HG02943 (cell line): Measurements from ENCODE around the gene ITGBL1.

ENCODE experiments used
- ATAC-seq: cut with Tn5 transposase; IDR thresholded peaks from one replicate; pipeline ENCODE4 v1.9.1; 2021; ENCODE audit warnings: mild to moderate bottlenecking, low read depth, moderate library complexity; ENCODE audit not compliant: unreplicated experiment

Gene ITGBL1

DNA sequence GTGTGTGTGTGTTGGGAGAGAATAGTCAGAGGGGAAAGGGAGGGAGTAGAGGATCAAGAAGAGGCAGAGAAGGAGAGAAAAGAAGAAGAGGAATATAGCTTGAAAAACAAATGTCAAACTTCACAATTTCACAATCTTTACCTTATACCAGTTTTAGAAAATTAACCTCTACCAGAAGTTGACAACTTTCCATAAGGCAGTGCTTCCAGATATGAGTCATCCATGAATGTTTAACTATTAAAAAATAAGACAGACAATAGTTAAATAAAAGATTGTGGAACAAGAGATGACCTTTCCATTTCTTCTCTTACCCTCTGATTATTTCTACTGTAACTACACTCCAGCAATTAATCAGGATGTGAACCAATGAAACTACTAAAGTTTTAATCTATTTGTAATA, 229.4 kb downstream of the ITGBL1 start:
- no peak for ATAC-seq

GRCh38 chr13:101686003-101686402, 233.5 kb downstream of the ITGBL1 start:
- ATAC-seq = no peak

- ATAC-seq = no peak
These were observed 238.4 kb downstream of the ITGBL1 start for GRCh38 chr13:101690871-101691270.

DNA sequence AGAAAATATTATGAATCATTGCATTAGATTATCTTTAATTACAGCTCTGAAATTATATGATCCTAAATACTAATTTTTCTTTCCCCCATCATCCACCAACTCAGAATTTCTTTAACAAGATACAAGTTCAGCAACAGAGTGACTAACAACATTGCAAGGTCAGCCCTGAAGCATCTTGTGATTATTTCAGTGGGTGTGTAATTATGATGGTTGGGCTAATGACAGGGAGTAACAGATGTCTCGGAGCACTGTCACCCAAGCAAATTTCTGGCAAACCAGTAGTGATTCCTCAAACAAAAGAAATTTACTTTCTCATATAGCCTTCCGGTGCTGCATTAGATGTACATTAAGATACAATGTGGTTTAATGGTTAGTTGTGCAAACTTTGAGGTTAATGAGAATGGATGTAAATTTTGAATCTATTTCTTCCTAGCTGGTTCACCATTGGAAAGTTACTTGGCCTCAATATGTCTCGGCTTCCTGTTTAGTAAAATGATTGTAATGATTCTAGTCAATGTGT, 238.9 kb downstream of the ITGBL1 start:
- no peak for ATAC-seq

GRCh38 chr13:101695870-101696516, 243.5 kb downstream of the ITGBL1 start:
- ATAC-seq = no peak

DNA sequence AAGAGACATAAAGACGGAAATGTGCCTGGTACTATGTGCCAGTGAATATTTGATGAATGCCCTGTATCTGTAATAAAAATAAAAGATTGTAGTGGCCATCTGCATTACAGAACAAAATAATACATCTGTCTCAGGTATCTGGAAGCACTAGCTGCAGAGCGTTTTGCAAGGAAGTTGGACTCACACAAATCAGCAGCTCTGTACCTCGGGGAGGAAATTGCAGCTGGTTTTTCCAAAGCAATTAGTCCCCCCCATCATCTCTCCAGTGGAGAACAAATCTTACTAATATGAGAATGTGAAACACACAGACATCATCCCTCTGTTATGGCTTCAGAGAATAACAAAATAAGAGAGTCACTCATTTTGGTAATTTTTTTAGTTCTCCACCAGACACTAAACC, 245.3 kb downstream of the ITGBL1 start:
- ATAC-seq = no peak

DNA sequence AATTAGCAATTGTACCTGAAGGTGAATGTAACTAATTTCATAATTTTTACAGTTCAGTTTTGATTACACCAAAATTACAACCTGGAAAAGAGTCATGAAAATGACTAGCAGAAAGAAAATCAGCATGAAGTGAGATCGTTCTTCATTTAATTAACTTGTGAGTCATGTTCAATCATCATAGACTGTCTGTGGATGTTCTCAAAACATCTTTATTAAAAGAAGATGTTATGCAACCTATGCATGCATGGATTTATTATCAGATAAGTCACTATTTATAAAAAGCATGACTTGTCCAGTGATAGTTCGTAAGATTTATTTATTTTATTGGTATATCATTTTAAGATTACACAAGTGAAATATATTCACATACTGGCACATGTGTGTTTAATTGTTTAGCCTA, 245.9 kb downstream of the ITGBL1 start:
- no peak for ATAC-seq

- no peak for ATAC-seq
These were observed 248.1 kb downstream of the ITGBL1 start for GRCh38 chr13:101700598-101700997.

DNA sequence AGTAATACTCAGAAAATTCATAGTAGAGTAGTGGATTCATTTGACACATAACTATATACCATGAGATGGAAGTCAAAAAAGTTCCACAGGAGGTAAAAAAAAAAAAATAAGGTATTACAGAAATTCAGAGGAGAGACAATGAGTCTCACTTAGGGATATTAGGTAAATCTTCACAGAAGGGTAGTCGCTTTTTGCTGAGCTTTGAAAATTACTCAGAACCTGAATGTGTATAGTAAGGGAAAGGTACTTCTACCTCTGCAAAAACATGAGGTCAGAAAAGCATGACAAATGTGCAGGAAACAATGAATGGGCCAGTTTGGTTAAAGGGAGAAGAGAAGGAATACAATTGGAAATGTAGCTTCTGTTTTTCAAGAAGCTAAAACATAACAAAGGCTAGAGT, 250.6 kb downstream of the ITGBL1 start:
- ATAC-seq = no peak

GRCh38 chr13:101703838-101704237, 251.4 kb downstream of the ITGBL1 start:
- no peak for ATAC-seq

GRCh38 chr13:101706651-101707050, 254.2 kb downstream of the ITGBL1 start:
- no peak for ATAC-seq

GRCh38 chr13:101707659-101708058, 255.2 kb downstream of the ITGBL1 start:
- ATAC-seq = no peak

GRCh38 chr13:101708115-101708514, 255.6 kb downstream of the ITGBL1 start:
- no peak for ATAC-seq

DNA sequence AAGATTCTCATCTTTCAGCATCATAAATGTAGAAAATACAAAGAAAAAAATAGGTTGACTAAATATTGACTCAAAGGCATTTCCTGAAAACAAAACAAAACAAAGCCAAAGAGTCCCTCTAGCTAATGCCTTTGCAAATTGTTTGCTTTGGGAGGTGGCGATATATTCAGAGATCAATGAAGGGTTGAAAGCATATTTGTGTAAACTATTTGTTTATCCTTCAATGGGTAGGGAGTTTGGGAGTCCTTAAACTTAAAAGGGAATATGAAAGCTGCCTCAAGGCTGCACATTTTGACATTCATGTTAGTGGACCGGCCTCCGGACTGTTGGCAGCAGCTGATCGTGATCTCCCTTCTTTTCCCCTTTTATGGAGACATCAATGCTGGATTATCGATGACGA, 257.5 kb downstream of the ITGBL1 start:
- no peak for ATAC-seq

DNA sequence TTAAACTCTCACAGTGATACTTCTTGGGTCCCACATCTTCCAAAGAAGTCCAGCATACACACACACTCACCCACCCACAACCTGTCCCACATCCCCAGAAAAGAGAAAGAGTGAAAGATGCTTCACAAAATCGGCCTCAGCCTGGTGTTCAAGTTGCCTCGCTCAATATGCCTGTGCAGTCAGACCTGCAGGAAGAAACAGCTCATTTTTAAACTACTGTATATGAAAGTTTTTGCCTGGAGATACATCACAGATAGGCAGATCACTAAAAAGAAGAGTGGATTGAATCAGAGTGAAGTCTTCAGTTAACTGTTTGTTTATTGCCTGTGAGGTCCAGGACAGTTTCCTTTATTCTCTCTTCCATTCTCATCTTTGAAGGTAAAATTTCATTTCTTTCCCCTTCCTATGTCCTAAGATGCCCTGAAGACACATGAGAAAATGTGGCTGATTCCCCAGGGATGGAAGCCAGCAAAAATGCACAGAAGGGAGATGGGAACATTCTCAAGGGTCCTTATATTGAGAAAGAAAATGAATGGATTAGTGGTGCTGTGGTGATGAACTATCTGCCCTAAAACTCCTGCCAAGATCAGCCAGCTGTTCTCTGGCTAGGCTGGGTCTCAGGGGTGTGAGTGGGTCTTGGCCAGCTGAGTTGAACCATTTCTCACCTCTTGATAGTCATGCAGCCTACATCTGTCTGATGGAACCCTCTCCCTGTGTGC, 259.0 kb downstream of the ITGBL1 start:
- no peak for ATAC-seq

GRCh38 chr13:101712026-101712348, 259.5 kb downstream of the ITGBL1 start:
- ATAC-seq = no peak

GRCh38 chr13:101714195-101714594, 261.7 kb downstream of the ITGBL1 start:
- no peak for ATAC-seq

- no peak for ATAC-seq
These were observed 264.9 kb downstream of the ITGBL1 start for GRCh38 chr13:101717353-101717752.

DNA sequence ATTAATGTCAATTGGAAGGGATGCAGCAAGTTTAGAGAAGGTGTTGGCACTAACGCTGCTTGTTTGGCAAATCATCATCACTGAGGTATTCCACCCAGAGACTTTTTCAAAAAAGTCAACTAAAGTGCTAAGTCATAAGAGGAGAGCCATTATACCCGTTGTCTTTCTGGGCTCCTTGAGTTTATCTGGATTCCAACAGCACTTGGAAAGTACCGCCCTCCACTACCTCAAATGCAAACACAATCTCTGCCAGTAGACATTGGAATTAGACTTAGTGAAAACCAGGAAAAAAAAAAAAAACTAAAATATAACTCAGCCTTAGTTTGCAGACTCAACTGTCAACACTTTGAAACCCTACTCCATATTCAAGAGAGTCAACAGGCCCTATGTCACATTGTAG, 266.0 kb downstream of the ITGBL1 start:
- no peak for ATAC-seq

DNA sequence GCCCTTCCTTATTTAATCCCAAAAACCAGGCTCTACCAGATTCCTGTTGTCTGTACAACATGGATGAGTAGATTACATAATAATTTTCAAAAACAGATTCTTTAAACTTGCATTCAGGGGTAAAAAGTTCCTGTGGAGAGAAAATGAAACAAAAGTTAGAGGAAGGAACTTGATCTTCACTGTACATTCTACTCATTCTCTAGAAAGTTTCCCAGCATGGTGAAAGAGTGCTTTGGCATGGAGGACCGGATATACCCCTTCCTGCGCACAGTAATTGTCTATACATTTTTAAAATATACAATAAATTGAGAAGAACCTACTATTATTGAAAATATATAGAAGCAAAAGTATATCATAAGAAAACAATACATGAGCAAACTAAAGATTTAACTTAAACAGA, 274.2 kb downstream of the ITGBL1 start:
- ATAC-seq = no peak

GRCh38 chr13:101727118-101727517, 274.6 kb downstream of the ITGBL1 start:
- ATAC-seq = no peak

GRCh38 chr13:101728021-101728420, 275.5 kb downstream of the ITGBL1 start:
- no peak for ATAC-seq
